HuH-7.5 (cell line): ENCODE results near the gene BACE1-AS.

ENCODE experiments used
- DNase-seq: peaks from one replicate; pipeline ENCODE4 v3.0.0; 2011; ENCODE audit warnings: low spot score

BACE1-AS gene

GRCh38 chr11:117292616-117293015 is 1.5 kb downstream of the BACE1-AS start:
- DNase-seq: no peak

- DNase-seq: no peak
Measured at GRCh38 chr11:117295438-117296137, 4.4 kb downstream of the BACE1-AS start.

GRCh38 chr11:117296881-117297280 is 5.7 kb downstream of the BACE1-AS start:
- no peak for DNase-seq

DNA sequence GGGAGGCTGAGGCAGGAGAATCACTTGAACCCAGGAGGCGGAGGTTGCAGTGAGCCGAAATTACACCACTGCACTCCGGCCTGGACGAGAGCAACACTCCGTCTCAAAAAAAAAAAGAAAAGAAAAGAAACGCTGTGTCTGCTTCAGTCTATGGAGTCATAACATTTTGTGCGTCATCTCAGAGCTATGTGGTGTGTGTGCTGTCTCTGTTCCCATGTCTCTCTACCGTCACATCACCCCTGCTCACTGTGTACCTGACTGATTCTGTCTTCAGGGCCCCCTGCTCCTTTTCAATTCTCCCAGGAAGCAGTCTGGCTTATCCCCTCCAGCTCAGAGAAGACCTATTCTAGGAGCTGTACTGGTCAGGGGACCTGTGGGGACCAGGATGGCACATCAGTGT is 7.0 kb downstream of the BACE1-AS start:
- DNase-seq: no peak

DNA sequence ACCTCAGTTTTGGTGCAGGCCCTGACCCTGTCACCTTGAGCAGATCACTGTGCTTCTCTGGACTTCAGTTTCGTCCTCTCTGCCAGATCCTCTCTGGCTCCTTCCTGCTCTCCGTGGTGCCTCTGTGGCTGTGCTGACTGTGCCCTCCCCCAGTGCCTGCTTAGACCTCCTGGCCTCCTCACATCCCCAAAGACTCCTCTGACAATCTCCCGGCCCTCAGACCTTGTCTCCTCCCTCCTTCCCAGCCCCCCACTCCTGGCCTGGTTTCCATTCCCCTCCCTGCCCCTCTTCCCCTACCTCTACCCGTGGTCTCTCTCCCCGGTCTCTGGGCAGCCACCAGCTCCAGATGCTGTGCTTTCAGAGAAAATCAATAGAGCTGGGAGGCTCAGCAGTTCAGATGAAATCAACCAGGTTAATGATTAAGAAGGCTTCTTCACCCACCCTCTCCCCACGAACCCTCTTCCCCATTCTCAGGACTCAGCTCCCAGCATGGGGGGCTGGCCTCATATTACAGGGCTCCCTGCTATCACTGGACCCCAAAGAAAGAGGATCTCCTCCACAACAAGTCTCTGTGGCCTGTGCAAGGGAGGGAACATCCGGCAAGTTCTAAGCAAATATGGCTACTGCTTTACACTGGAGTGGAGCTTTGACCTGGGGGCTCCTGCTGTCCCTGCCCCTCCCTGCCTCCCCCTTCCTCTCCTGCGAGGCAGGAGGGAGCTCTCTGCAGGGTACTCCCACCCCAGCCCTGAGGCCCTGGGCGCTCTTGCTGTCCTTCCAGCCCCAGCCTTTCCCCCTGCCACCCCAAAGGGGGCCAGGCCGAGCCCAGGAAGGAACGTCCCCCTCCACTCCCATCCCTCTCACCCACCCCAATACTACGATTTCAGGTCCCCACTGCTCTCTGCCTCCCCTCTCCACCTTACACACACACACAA is 8.5 kb downstream of the BACE1-AS start:
- DNase-seq: peak; percentile 55

GRCh38 chr11:117300283-117300663 is 9.1 kb downstream of the BACE1-AS start:
- no peak for DNase-seq

GRCh38 chr11:117300773-117301172 is 9.6 kb downstream of the BACE1-AS start:
- no peak for DNase-seq

DNA sequence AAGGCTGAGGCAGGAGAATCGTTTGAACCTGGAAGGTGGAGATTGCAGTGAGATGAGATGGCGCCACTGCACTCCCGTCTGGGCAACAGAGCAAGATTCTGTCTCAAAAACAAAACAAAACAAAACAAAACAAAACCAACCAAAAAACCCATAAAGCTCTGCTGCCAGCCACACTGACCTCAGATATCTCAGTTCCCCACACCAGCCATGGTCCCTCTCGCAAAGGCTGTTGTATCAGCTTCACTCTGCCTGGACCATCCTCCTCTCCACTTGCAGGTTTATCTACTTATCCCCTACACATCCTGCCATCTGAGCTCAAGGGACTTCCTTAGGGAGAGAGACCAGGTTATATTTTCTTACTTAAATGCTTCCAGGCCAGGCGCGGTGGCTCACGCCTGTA is 11.1 kb downstream of the BACE1-AS start:
- DNase-seq: no peak

- no peak for DNase-seq
Measured at GRCh38 chr11:117303101-117303500, 12.0 kb downstream of the BACE1-AS start.

GRCh38 chr11:117303646-117304315 is 12.6 kb downstream of the BACE1-AS start:
- no peak for DNase-seq

GRCh38 chr11:117305145-117305544 is 14.0 kb downstream of the BACE1-AS start:
- no peak for DNase-seq

GRCh38 chr11:117309310-117309709 is 18.2 kb downstream of the BACE1-AS start:
- DNase-seq: no peak

GRCh38 chr11:117313091-117313490 is 21.9 kb downstream of the BACE1-AS start:
- no peak for DNase-seq

GRCh38 chr11:117313828-117314768 is 23.0 kb downstream of the BACE1-AS start:
- DNase-seq: no peak

GRCh38 chr11:117314840-117315239 is 23.7 kb downstream of the BACE1-AS start:
- DNase-seq: no peak

- DNase-seq: no peak
Measured at GRCh38 chr11:117315285-117316196, 24.4 kb downstream of the BACE1-AS start.

- DNase-seq: peak; percentile 82
Measured at GRCh38 chr11:117316197-117316961, 25.2 kb downstream of the BACE1-AS start, which contains the start of gene BACE1. TSS of gene BACE1 (minus strand) at chr11:117316256. CDS start at chr11:117315795, 461 bp downstream.

DNA sequence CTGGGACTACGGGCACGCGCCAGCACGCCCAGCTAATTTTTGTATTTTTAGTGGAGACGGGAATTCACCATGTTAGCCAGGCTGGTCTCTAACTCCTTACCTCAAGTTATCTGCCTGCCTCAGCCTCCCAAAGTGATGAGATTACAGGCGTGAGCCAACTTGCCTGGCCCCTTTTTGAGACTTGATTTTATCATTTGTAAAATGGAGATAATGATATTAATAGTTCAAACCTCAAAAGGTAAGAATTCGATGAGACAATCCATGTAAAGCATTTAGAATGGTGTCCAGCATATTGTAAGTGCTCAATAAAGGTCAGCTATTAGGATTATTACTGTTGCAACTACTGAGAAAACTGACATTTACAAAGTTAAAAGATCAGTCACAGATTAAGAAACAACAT is 27.6 kb downstream of the BACE1-AS start:
- DNase-seq: no peak

- DNase-seq: no peak
Measured at GRCh38 chr11:117319214-117319840, 28.2 kb downstream of the BACE1-AS start.
